GM11168 (cell line): ENCODE results near the gene TEX2.

ENCODE experiments used
- in situ Hi-C: fragments of 300-500 bp; cut with MboI; formaldehyde crosslinking; loops from one replicate; pipeline ENCODE4 v1.12.0; 2022; ENCODE audit warnings: low sequenced_read_pairs; ENCODE audit not compliant: unreplicated experiment

Gene TEX2

GRCh38 chr17:64129515-64129764 is 133.6 kb downstream of the TEX2 start:
- in situ Hi-C loops, result loop anchor here (25.0 kb wide), 1 partner anchor 192 kb away; the partner anchor contains the start of gene CD79B

- in situ Hi-C loops, result loop anchor here (25.0 kb wide), 1 partner anchor 192 kb away; the partner anchor contains the start of gene CD79B
Observed at GRCh38 chr17:64128787-64129514, 134.1 kb downstream of the TEX2 start.

GRCh38 chr17:64126918-64127317 is 136.1 kb downstream of the TEX2 start:
- in situ Hi-C loops, result loop anchor here (25.0 kb wide), 1 partner anchor 190 kb away; the partner anchor contains the start of gene CD79B

GRCh38 chr17:64125937-64126336 is 137.1 kb downstream of the TEX2 start:
- in situ Hi-C loops, result loop anchor here (25.0 kb wide), 1 partner anchor 189 kb away; the partner anchor contains the start of gene CD79B

- in situ Hi-C loops, result loop anchor here (5.0 to 25.0 kb wide), 2 partner anchors 62 to 187 kb away; partner anchors contain the start of gene CD79B
Observed at GRCh38 chr17:64124609-64125008, 138.5 kb downstream of the TEX2 start.

GRCh38 chr17:64123114-64123513 is 139.9 kb downstream of the TEX2 start:
- in situ Hi-C loops, result loop anchor here (5.0 kb wide), 1 partner anchor 61 kb away; no protein-coding TSS in a partner anchor

- in situ Hi-C loops, result loop anchor here (5.0 kb wide), 1 partner anchor 59 kb away; no protein-coding TSS in a partner anchor
Observed at GRCh38 chr17:64120972-64121786, 141.9 kb downstream of the TEX2 start.

- in situ Hi-C loops, result loop anchor here (5.0 kb wide), 1 partner anchor 58 kb away; no protein-coding TSS in a partner anchor
Observed at GRCh38 chr17:64120159-64120810, 142.8 kb downstream of the TEX2 start.

- in situ Hi-C loops, result no loop called here
Observed at GRCh38 chr17:64117981-64118979, 144.8 kb downstream of the TEX2 start.

GRCh38 chr17:64115822-64116534 is 147.1 kb downstream of the TEX2 start:
- in situ Hi-C loops, result no loop called here

- in situ Hi-C loops, result no loop called here
Observed at GRCh38 chr17:64115043-64115698, 147.9 kb downstream of the TEX2 start.

- in situ Hi-C loops, result no loop called here
Observed at GRCh38 chr17:64113006-64113405, 150.1 kb downstream of the TEX2 start.

- in situ Hi-C loops, result no loop called here
Observed at GRCh38 chr17:64111831-64112230, 151.2 kb downstream of the TEX2 start.

- in situ Hi-C loops, result no loop called here
Observed at GRCh38 chr17:64110379-64111152, 152.5 kb downstream of the TEX2 start.

GRCh38 chr17:64109400-64109799 is 153.7 kb downstream of the TEX2 start:
- in situ Hi-C loops, result no loop called here

GRCh38 chr17:64107500-64108236 is 155.4 kb downstream of the TEX2 start:
- in situ Hi-C loops, result no loop called here

GRCh38 chr17:64106918-64107317 is 156.1 kb downstream of the TEX2 start:
- in situ Hi-C loops, result no loop called here
